Lung microvascular endothelial cell (primary cell): ENCODE results near the gene PKD2. TPM values are rescaled to one million over a fixed set of nuclear protein-coding genes. Genes with fewer than 3 reads are reported as not detected.
"Not testable (repeated sequence)": the region's sequence is repeated elsewhere in the genome, so short reads cannot be mapped to it uniquely, and the experiment has no call there.

Experiments used
- DNase-seq, 2 donors: peaks; one replicate each; pipeline versions ENCODE4 v3.0.0 to v3.0.0-alpha.2; 2010; ENCODE audit warnings: low read depth in 2 of 2
- total RNA-seq: library from RNA; depleted of rRNA; stranded (reverse); fragments of >200 nt; gene quantifications from 2 replicates; pipeline ENCODE4 v1.2.1, GENCODE V29; 2014

The PKD2 gene
- total RNA-seq, 1 donor from 2014 or later: 14.9 TPM

DNA sequence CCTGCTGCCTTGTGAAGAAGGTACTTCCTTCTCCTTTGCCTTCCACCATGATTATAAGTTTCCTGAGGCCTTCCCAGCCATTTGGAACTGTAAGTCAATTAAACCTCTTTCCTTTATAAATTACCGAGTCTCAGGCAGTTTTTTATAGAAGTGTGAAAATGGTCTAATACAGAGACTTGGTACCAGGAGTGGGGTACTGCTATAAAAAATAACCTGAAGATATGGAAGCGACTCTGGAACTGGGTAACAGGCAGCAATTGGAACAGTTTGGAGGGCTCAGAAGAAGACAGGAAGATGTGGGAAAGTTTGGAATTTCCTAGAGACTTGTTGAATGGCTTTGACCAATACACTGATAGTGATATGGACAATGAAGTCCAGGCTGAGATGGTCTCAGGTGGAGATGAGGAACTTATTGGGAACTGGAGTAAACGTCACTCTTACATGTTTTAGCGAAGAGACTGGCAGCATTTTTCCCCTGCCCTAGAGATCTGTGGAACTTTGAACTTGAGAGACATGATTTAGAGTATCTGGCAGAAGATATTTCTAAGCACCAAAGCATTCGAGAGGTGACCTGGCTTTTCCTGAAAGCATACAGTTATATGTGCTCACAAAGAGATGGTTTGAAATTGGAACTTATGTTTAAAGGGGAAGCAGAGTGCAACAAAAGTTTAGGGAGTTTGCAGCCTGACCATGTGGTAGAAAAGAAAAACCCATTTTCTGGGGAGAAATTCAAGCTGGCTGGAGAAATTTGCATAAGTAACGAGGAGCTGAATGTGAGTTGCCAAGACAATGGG lies 18.6 kb downstream of the PKD2 start:
- not testable (repeated sequence) for DNase-seq

DNA sequence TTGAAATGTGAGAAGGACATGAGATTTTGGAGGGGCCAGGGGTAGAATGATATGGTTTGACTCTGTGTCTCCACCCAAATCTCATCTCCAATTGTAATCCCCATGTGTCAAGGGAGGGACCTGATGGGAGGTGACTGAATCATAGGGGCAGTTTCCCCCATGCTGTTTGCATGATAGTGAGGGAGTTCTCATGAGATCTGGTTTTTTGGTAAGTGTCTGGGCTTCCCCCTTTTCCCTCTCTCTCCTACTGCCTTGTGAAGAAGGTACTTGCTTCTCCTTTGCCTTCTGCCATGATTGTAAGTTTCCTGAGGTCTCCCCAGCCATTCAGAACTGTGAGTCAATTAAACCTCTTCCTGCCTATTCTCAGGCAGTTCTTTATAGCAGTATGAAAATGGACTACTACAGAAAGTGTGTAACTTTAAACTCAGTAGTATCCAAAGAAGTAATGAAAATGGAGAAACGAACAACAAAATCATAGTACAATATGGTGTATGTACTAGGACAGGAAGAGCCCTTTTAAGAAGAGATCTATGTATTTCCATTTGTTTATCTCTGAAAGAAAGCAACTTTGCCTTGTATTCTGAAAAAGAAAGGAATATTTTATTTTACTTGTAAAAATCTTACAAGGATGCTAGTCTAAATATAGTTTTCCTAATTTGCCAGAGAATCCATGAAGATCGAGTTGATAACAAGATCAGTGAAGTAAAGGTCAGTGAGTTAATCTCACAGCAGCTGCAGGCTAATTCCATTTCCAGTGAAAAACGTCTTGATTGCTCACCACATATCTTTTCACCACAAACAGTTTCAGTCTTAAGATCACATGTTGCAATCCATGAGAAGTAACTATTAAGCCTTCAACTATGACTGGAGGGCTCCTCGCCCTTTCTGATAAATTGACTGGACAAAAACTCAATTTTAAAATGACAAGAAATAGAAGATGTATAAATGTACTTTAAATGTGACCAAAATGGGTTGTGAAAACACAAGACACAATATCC lies 20.5 kb downstream of the PKD2 start:
- peak in 1 of 2 donors; percentile 34 for DNase-seq

DNA sequence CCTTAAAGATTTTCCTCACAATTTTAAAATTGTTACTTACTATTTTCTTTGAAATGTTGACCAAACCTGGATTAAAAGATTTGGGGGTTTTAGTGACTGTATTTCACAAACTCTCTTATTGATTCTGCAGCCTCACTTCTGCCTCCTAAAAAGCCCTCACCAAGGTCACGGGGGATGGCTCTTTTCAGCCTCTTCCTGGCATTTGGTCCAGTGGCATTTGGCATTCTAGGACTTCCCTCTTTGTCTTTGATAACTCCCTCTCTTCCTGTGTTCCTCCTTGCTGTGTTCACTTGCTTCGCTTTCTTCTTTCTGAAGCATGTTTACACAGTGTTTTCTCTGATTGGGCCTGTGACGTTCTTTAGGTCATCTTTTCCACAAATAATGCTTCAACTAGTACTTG lies 21.5 kb downstream of the PKD2 start:
- no peak for DNase-seq

DNA sequence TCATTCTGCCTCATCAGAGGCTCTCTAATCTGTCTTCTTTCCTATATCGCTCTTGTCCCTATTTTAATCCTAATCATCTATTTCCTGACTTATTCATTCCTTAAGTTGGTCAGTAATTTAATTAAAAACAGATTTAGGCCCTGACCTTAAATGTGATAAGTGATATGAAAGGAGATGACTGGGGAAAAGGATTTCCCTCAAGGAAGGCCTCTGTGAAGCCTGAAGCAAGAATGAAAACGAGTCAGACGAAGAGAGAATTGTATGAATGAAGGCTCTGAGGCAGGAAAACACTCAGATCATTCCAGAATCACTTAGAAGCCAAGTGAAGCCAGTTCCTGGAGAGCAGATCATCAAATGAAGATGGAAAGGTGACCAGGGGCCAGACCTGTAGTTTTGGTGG lies 22.1 kb downstream of the PKD2 start:
- DNase-seq: no peak

DNA sequence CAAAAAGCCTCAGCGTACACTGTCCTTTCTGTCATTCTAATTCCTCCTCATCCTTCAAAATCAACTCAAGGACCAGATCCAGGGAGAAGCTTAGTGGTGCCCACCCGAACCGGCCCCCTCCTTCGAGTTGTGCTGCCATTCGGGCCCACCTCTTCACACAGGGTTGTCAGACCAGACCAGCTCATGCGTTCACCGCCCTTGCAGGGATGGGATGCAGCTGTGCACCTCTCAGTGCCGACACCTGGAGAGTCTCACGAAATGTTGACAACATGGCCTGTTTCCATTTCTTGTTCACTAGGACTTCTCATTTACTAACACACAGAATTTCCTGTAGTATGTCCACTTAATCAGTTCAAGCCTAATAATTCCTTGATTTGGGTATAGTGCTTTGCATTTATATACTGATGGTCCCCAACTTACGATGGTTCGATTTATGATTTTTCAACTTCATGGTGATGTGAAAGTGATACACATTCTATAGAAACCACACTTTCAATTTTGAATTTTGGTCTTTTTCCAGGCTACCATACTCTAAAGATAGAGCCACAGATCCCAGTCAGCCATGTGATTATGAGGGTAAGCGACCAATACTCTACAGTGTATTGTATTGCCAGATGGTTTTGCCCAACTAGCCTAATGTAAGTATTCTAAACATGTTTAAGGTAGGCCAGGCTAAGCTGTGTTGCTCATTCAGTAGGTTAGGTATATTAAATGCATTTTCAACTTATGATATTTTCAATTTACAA lies 23.3 kb downstream of the PKD2 start:
- DNase-seq: no peak

DNA sequence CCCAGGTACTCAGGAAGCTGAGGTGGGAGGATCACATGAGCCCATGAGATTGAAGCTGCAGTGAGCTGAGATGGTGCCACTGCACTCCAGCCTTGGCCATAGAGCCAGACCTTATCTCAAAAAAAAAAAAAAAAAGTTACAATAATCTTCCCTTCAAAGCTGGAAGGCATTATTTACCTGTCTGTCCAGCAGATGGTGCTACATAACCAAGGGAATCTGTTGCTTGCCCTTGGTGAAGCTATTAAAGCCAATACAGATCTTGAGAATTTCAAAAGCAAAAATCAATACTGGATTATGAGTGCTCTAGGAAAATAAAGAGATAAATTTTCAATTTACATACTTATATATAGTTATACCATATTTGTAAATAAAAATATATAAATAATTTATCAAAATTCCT lies 25.9 kb downstream of the PKD2 start:
- DNase-seq: peak; percentile 73 to 77

DNA sequence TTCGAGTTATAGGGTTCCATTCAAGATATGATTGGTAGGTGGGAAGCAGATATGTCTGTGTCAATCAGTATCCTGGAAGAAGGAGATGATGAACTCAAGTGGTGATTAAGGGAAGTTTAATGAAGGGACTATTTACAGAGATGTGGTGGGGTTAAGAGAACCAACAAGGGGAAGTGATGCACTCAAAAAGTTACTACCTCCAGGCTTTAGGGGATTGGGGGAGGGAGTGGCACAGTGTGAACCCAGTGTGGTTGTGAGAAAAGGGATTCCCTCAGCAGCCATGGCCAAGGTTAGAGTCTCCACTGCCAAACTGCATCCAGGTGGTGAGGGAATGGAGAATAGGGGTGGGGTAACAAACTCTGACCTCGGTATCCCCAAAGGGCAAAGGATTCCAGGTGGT lies 27.9 kb downstream of the PKD2 start:
- DNase-seq: no peak

DNA sequence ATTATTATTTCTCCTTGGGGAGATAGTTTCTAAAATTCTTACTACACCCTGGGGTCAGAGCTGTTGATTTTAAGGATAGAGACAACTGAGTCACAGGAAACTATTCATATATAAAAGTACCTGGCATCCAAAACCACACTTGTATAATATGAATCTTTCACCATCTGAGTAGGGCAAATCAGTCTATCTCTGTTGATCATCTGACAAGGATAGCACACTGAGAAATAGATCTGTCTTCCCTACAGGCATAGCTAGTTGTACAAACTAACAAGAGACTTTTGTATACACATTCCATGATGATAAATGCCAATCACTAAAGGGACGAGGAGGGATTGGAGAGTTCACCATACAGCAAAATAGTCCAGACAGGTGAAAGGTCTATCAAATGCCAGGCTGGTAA lies 30.0 kb downstream of the PKD2 start:
- no peak for DNase-seq

DNA sequence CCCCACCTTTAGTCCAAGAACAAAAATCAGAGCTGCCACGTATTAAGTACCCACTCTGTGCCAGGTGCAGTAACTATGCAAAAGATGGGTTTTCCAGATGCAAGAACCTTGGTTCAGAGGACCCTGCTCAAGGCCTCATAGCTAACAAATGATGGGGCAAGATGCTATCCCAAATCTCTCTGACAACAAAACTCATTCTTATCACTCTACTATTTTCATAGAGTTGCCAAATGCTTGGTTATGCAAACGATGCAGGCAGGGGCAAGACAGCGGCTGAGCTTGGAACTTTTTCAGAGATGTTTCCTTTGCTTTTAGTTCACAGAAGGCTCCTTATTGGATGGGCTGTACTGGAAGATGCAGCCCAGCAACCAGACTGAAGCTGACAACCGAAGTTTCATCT lies 30.5 kb downstream of the PKD2 start:
- DNase-seq: no peak

DNA sequence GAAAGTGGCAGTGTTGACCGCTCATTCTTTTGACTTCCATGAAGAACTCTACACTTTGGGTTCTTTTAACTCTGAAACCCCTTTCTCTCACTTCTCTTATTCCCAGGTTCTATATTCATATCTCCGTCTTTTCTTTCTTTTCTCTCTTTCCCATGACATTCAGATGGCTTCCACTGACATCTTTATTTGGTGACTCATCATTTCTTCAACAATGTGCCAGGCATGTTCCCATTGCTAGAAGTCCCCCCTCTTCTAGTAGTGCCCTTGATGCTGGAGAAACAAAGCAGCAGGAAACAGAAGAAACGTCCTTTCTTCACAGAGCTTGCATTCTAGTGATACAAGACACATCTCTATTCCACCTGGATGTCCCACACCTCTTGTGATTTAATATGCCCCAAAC lies 33.3 kb downstream of the PKD2 start:
- DNase-seq: no peak

DNA sequence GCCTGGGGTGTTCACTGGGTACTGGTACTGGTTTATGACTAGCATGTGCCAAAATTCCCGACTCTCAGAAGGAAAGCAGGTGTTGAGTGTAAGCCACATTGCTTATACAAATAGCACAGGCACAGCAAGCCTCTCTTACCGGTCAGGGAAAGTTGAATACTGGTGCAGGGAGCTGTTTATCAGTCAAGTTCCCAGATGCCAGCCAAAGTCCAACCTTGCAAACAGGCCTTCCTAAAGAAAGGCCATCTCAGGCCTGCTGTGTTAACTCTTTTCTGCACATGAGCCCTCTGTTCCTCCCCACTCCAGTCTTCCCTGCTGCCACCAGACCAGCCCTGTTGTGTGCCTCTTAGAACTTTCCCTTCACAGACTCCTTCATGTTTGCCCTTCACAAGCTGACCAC lies 34.2 kb downstream of the PKD2 start:
- DNase-seq: no peak

DNA sequence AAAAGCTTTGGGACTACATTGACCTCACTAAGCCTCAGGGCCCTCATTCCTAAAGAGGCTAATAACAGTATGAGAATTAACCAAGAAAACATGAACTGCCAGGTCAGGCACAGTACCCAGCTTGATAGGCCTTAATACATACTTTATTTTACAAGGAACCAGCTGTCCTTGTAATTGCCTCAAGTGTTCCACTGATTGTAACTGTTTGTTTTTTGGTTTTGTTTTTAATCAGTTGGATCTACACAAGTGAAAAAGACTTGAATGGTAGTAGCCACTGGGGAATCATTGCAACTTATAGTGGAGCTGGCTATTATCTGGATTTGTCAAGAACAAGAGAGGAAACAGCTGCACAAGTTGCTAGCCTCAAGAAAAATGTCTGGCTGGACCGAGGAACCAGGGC lies 35.6 kb downstream of the PKD2 start:
- peak in 1 of 2 donors; percentile 50 for DNase-seq

DNA sequence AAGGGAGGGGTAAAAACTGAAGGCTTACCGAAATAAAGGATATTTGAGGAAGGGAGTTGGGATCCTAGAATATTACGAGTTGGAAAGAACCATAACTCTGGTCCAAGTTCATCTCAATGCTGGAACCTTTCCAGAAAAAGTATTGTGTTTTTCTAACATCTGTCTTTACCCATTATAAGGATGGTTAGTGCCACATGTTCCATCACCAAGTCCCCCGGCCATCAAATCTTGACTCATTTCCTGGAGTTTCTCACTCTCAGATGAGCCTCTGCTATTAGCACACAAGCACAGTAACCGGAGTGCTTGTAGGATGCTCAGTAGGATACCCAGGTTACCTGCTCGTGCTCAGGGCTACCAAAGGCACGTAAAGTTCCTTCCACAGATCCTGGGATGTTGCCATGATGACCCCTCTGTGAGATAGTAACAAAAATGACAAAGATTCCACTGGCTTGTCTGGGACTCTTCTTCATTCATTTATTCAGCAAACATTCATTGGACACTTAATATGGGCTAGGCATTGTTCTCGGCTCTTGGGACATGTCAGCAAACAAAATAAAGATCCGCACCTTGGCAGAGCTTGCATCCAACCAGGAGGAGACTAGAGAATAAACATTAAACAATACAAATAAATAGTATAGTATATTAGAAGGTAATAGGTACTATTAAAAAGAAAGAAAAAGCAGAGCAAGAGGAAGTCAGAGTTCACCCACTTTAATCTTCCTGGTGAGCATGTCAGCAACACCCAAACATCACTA lies 36.3 kb downstream of the PKD2 start:
- DNase-seq: peak in 1 of 2 donors; percentile 23

DNA sequence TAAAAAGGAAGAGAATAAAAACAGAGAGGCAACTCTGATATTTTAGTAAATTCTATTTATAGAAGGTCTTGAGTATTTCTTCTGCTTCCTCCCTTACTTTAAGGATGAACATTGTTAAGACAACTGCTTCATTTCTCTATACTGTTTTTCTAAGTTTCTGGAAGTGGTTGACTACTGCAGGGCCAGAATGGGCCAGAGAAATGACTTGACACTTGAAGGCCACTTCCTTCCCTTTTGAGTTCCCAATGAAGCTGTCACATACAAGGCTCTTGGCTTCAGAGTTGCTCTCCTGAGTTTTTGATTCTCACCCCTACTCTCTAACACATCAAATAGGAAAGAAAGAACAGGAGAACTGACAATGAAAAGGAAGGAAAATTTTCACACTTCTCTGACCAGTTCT lies 37.6 kb downstream of the PKD2 start:
- no peak for DNase-seq

DNA sequence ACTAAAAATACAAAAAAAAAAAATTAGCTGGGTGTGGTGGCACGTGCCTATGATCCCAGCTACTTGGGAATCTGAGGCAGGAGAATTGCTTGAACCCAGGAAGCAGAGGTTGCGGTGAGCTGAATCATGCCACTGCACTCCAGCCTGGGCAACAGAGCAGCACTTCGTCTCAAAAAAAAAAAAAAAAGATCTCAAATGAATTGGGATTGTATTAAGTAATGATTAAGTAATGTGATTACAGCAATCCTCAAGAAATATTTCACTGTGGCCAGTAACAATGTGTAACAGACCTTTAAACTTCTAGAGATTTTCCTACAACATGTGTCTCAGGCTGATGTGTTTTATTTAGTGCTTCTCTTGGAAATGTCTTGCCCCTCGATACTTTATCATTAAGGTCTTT lies 46.8 kb downstream of the PKD2 start:
- DNase-seq: peak in 1 of 2 donors; percentile 15

DNA sequence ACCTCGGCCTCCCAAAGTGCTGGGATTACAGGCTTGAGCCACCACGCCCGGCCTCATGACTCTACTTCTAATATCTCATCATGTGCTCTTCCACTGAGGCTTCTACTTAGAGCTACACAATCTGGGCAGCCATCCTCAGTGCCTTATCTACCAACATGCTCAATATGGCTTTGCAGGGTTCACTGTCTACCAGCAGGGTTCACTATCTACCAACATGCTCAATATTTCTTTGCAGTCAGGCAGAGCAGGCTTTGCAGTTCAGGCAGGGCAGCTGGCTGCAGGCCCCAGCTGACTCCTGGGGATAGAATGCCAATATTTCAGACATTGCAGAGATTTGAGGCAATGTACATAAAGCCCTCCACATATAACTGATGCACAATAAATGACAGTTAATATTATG lies 47.5 kb downstream of the PKD2 start:
- peak; percentile 75 for DNase-seq

DNA sequence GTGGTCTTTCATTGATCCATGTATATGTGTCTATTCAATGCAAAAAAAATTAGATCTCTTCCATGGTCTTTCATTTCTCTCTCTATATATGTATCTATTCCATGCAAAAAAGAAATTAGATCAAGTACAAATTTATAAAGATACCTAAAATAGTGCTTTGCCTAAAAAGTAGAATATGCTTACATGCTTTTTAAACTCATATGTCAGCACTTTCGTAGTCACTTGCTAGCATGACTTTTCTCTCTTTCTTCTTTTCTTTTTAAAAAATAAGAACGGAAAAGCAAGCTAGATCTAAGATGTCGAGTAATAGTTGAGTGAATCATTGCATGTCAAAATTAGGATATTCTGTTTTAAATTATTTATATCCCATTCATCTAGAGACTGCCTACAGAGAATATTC lies 50.9 kb downstream of the PKD2 start:
- no peak for DNase-seq

DNA sequence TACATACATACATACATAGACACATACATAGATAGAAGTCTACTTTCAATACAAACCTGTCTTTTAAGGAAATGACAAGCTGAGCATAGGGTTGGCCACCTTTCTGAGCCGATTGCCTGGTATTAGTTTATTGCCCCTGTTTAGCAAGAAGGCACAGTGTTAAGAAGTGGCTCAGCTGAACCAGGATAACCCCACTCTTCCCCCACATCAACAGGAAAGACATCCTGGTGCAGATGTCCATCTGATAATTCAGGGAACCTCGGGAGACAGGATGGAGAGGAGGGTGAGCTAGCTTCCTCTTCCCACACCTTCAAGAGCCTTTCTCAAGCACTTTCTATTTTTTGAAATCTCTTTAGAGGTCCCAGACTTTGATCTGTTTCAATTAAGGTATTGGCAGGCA lies 52.3 kb downstream of the PKD2 start:
- peak in 1 of 2 donors; percentile 50 for DNase-seq

DNA sequence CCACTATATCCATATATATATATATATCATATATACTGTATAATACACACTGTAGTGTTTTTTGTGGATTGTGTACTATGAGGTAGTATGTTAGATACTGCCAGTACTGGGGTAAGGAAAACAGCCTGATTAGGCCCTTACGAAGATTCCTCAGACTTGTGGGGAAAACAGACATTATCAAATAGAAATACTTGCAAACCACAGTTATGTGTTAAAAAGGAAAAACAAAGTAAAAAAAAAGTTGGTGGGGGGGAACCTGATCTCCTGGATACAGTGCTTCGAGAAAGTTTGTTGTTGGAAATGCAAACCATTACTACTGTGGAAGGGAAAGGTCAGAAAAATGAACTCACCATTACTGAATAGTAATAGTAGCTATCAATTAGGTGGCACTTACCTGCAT lies 53.0 kb downstream of the PKD2 start:
- peak in 1 of 2 donors; percentile 5 for DNase-seq

DNA sequence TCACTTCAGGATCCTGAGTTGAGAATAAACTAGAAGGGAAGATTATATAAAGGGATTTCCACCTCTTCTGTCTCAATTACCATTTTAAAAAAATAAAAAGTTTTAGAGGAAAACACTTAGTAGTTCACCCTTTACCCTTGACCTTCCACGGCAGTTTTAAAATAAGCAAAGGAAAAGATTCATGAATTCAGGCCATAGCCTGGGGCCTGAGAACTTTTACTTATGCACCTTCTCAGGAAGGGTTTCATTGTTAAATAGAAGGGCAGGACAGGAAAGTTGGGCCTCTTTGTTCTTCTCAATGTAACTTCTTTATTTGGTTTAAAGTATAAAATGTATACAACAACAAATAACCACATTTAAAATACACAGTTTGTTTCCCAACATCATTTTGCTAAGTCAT lies 54.9 kb downstream of the PKD2 start:
- DNase-seq: peak in 1 of 2 donors; percentile 77

DNA sequence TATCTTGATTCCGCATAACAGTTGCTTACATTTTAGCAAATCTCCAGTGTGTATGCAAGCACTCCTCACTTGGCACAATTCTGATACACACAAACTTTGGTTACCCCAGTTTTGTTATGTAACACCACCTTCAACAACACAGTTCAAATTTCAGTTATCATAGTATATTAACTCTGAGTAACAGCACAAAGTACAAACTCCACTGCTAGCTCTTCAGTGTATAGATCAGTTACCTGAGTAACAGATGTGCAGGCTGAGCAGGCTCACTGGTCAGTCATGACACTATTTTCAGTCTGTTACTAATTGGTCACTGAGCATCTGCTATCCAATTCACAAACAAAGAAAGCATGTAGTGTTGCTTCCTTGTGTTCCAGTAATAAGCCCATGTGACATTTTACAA lies 55.4 kb downstream of the PKD2 start:
- DNase-seq: no peak
